GM08714 (cell line): ENCODE results near the gene WIPF1.

Experiments used
- H3K4me3 ChIP-seq: fragments of 200-500 bp; sonication (Bioruptor generic); 2 replicates; pipeline ENCODE4 v1.5.1; 2014; ENCODE audit warnings: mild to moderate bottlenecking, low read length, inconsistent platforms
- ZNF274 ChIP-seq: IDR thresholded peaks from 2 replicates; pipeline ENCODE4 v1.6.1; 2012; ENCODE audit warnings: mild to moderate bottlenecking, low read depth, low read length

Gene WIPF1

DNA sequence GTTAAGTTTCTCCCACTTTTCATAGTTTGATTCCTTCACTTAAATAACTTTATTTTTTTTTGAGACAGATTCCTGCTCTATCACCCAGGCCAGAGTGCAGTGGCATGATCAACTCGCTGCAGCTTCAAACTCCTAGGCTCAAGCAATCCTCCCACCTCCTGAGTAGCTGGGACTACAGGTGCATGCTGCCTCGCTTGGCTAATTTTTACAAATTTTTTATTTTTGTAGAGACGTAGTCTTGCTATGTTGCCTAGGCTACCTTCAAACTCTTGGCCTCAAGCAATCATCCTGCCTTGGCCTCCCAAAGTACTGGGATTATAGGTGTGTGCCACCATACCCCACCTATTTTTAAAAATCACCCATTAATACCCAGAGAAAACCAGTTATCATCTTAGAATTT is 14.2 kb upstream of the WIPF1 start:
- no peak overlapping the region for H3K4me3 ChIP-seq
- TF ChIP-seq ZNF274, result no peak

DNA sequence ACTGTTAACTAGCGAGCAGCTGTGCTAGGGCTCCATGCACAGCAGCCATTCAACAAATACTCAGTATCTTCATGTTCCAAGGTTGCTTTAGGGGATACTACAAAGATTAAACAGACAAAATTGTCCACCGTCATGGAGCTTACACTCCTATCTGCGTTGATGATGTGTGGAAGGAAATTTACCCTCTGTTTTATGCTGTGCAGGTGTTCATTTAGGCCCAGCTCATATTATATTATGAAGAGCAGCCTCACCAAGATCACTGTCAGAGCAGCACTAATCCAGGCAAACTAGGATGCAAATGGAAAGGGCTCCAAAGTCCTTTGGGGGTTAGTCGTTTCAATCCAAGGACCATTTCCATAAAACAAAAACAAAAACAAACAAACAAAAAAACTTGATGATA is 13.4 kb upstream of the WIPF1 start:
- no peak overlapping the region for H3K4me3 ChIP-seq
- TF ChIP-seq ZNF274, result no peak

DNA sequence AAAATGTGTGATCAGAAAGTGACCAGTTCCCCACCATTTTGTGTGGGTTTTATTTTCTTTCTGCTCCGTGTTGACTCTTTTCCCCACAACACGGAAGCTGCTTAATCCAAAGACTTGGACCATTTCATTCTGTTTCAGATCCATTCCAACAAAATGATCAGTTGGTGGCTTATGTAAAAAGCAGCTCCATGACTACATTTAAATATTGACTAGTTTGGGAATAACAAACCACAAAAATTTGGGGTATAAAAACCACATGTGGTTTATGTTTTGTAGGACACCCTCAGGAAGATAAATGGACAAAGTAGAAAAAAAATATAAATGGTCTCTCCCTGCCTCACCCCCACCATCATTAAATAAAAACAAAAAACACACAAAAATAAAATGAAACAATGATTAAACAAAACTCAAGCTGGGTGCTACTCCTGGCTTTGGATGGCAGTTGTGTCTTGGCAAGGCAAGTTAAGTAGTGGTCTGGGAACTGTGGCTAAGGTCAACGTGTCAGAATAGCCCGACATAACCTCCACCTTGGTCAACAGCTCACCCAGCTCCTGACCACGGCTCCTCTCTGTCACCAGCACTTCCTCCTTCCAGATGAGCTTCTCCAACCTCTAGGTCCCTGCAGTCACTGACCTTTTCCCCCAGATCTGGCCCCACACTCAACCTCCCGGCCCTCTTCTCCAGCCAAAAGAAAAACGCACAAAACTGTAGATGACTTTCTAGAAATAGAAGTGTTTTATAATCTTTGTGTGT is 12.8 kb upstream of the WIPF1 start:
- no peak for TF ChIP-seq ZNF274
- H3K4me3 ChIP-seq, result no peak overlapping the region

DNA sequence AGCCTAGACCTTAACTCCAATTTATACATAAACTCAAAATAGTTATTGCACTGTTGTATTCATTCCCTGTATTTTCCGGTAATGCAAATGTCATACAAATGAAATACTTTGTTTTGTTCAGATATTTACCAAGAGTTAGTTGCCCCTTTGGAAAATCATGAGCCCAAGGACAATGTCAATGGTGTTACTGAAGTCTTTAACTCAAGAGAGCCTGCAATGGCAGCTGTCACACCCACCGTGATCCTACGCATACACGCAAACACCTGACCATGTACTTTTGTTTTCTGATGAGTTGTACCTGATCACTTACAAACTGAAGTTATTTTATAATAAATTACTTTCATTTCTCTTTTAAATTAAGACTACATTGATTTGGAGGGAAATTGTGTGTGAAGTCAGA is 11.7 kb upstream of the WIPF1 start:
- H3K4me3 ChIP-seq, result no peak overlapping the region
- TF ChIP-seq ZNF274, result no peak

DNA sequence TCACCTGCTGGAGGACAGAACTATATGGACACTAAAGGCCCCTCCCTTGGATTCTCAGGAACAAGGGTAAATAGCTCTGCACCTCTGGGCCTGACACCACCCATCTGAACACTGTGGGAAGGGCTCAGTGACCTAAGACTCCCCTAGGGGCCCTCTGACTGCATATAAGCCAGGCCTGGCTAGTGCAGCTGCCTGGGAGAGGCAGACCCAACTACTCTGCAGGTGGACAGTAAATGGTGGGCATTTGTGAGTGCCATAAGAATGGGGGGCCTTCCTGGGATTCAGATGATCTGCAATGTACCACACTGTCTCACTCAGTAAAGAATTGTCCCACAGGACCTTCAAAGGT is 11.2 kb upstream of the WIPF1 start:
- no peak for TF ChIP-seq ZNF274

DNA sequence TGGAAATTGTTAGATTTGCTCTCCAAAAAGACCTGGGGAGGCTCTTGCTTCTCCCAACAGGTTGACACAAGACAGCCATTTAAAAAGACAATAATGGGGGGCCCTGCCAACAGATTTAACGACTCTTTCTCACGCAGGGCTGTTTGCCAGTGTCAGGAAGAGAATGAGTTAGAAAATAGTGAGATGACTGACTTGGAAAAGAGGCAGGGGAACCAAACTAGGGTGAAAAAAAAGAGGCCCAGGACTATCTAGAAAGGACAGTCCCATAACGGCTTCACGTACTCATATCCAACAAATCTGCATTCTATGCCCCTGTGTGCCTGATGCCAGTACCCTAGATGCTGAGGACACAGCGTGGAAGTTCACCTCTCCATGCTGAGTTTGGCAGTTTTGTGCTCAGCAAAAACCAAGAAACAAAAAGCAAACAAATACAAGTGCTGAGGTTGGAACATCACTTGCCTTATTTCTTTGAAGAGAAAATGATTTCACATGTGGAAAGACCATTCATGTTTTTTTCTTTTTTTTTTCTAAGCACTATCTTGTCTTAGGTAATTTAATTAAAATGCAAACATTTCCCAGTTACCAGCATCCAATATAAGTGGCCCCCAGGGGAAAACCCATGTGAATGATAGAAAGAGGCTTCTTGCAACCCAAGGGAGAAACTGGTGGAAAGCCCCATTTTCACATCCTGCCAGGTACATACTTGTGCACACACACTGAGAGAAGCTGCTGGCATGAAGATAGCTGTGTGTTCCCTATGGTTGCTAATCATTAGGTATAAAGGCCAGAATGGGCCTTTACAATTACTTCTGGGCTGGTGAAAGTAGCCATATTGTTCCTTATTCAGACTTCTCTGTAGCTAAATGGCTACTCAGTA is 10.6 kb upstream of the WIPF1 start:
- H3K4me3 ChIP-seq, result peak overlapping the region; percentile 34; the same call in 1 of the 2 replicates
- no peak for TF ChIP-seq ZNF274

More for the DNA sequence above, 11.2 kb upstream of the WIPF1 start:
- no peak overlapping the region; the same call in 1 of the 2 replicates for H3K4me3 ChIP-seq

DNA sequence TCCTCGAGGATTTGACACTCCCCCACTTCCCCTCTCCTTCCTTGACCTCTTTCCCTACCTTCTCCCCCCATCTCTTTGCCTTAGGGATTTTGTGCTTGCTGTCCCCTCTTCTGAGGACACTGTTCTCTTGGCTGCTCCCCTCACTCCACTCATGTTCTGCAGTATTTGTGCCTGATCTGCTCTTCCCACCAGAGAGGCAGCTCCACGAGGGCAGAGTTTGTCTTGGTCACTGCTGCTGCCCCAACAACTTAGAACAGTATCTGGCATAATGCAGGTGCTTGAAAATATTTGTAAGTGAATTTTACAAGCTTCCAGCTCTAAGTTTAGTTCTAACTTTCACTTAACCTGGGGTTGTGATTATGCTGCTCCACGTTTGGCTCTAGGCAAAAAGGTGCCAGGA is 10.0 kb upstream of the WIPF1 start:
- no peak overlapping the region; the same call in 1 of the 2 replicates for H3K4me3 ChIP-seq
- TF ChIP-seq ZNF274, result no peak

DNA sequence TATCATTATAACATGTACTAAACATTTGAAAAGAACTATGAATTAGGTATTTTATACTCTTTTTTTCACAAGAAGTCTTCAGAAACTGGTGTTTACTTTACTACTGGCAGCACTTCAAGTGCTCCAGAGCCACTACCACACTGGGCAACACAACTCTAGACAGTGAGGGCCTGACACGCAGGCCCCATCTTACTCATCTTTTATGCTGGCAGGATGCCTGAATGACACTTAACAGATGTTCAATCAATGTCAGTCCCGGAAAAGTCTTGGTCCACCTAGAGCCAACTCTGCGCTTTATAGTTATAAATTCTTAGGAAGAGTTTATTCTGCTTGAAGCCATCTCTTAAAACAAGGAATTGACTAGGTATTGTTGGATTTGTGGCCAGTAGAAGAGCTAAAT is 8.7 kb upstream of the WIPF1 start:
- TF ChIP-seq ZNF274, result no peak
- H3K4me3 ChIP-seq, result no peak overlapping the region

DNA sequence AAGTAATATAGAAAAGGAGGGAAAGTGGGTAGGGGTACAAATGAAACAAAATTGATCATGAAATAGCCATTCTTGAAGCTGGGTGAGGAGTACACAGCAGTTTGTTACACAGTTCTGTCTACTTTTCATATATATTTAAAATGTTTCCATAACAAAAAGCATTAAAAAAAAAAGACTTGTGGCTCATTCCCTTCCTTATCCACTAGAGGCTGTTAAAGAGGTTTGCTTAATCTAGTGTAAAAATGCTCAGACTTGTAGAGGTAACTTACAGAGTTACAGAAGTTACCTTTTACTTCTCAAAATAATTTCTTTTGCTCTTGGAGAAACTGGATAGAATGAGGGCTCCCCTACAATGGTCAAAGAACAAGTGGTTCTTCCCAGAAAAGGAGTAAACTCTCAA is 8.1 kb upstream of the WIPF1 start:
- H3K4me3 ChIP-seq, result no peak overlapping the region
- no peak for TF ChIP-seq ZNF274

DNA sequence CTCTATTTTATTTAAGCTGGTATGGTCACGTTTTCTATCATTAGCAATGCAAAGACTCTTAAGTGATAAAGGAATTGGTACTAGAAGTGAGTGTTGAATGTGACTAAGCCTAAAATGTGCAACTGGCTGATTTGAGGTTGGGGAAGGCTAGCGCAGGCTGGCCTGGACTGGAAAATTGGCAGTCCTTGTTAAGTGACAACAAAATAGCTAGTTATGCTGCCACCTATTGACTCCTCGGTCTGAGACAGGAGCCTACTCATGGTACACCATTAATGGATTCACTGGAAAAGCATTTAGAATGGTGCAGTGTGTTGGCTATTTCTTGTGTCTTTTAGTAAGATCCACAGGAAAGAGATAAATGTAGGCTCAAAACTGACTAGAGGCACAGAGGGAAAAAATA is 5.7 kb upstream of the WIPF1 start:
- no peak overlapping the region for H3K4me3 ChIP-seq
- no peak for TF ChIP-seq ZNF274

DNA sequence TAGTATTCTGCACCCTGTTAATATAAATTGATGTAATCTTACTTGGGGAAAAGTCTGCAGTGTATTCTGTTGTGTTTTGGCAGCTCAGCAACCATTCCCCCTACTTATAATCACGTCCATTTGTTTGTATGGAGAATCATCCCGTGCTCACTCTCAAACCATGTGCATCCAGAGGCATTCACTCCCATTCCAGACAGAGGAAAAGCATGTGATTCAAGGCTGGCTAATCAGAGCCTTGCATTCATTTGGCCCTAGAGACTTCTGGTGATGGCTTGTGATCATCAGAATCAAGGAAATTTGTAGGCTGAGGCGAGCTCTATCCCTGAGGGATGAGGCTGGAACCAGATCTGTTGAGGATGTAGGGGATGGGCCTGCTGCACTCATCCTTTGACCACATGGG is 5.1 kb upstream of the WIPF1 start:
- no peak overlapping the region for H3K4me3 ChIP-seq
- no peak for TF ChIP-seq ZNF274

DNA sequence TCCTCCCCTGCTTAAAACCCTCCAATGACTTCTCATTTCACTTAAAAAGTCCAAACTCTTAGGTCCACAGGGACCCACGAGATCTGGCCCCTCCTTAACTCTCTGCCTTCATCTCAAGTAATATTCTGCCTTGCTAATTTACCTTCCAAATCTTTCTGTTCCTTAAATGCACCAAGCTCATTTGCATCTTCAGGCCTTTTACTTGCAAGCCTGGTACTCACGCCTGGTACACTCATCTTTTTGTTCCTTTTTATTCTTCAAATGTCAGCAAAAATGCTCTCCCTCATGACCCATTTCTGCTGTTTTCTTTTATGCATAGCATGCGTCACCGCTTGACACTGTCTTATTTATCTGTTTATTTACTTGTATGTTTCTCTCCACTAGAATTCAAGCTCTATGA is 2.7 kb upstream of the WIPF1 start:
- no peak overlapping the region for H3K4me3 ChIP-seq
- TF ChIP-seq ZNF274, result no peak

DNA sequence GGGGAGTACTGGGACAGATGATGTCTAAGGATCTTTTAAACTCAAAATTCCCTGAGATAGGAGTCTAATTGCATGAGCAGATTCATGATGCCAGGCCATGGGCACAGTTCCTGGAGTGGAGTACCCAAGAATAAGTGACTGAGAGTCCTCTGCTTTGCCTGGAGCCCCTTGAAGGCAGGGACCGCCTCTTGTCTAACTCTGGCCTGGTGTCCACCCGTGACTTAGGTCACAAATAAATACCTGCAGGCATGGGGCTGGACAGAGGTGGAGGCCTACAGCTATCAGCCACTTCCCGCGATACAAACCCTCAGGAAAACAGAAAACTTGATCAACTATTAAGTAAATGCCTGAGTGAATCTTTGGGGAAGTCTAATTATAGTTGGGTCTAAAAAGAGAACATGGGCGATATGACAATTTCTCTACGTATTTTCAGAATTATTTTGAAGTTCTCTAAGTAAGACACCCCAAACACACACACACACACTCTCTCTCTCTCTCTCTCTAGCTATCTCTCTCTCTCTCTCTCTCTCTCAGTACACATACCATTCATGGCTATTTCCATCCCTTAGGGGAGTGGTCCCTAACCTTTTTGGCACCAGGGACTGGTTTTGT is 1.8 kb upstream of the WIPF1 start:
- peak overlapping the region; percentile 37; the same call in 1 of the 2 replicates for H3K4me3 ChIP-seq
- TF ChIP-seq ZNF274, result no peak

DNA sequence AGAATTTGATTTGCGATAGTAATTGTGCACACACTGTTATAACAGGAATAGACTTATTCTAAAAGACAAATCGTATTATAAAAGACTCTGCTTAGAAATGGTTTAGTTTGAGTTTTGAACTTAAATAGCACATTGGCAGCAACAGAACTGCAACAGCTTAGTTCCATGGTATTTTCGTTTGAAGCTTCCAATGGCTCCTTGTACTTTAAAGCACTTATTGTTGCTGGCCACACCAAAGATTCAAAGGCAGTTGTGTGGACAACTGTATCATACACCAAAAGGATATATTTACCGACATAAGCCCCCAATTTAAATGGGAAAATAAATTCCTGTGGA is 627 bp downstream of the WIPF1 start:
- TF ChIP-seq ZNF274, result no peak
- H3K4me3 ChIP-seq, result peak overlapping the region; percentile 96; the same call in 1 of the 2 replicates
